PC-9 (cell line): ENCODE measurements around the gene FBXO10. TPM values are rescaled to one million over a fixed set of nuclear protein-coding genes. Genes with fewer than 3 reads are reported as not detected.

Source experiments
- BruUV-seq: library from RNA; stranded (reverse); fragments of 400-500 nt; replicated peaks from 2 replicates; lab custom pipeline; 2021; lab: Mats Ljungman, UMichigan
- CTCF ChIA-PET: fragments of 300-600 bp; sonication (Branson Sonifier 250); formaldehyde crosslinking; loops from one replicate; lab custom pipeline; 2022; ENCODE audit warnings: antibody characterized with exemption; lab: Charles Lee
- POLR2A ChIA-PET: fragments of 300-600 bp; sonication (Branson Sonifier 250); formaldehyde crosslinking; loops from one replicate; lab custom pipeline; 2022; ENCODE audit warnings: antibody characterized with exemption; ENCODE audit not compliant: unreplicated experiment; lab: Charles Lee
- DNase-seq, 2 experiments: peaks; one replicate each; pipeline versions ENCODE4 v3.0.0 to v3.0.0-alpha.2; 2015 to 2022; ENCODE audit warnings: mixed read lengths in 1 of 2
- H2AFZ ChIP-seq: fragments of 200-600 bp; sonication (generic); 2 replicates; pipeline ENCODE4 v1.8.1; 2017; ENCODE audit warnings: antibody characterized with exemption
- H3F3A ChIP-seq: fragments of 200-600 bp; sonication (generic); 2 replicates; pipeline ENCODE4 v1.8.1; 2017; ENCODE audit warnings: antibody characterized with exemption, mild to moderate bottlenecking, low read depth; ENCODE audit not compliant: insufficient read depth
- H3K27ac ChIP-seq: fragments of 200-600 bp; sonication (generic); 2 replicates; pipeline ENCODE4 v1.6.1; 2016; ENCODE audit warnings: mixed run types
- H3K27me3 ChIP-seq: fragments of 200-600 bp; sonication (generic); 2 replicates; pipeline ENCODE4 v1.6.1; 2016; ENCODE audit warnings: low read depth, mixed run types; ENCODE audit not compliant: insufficient read depth
- H3K36me3 ChIP-seq: fragments of 200-600 bp; sonication (generic); 2 replicates; pipeline ENCODE4 v1.6.1; 2016; ENCODE audit warnings: low read depth, mixed run types
- H3K4me1 ChIP-seq: fragments of 200-600 bp; sonication (generic); replicated peaks from 2 replicates; pipeline ENCODE4 v1.6.1; 2016; ENCODE audit warnings: mixed run types; ENCODE audit not compliant: insufficient read depth
- H3K4me2 ChIP-seq: fragments of 200-600 bp; sonication (generic); 2 replicates; pipeline ENCODE4 v1.6.1; 2017; ENCODE audit warnings: mixed run types
- H3K4me3 ChIP-seq: fragments of 200-600 bp; sonication (generic); 2 replicates; pipeline ENCODE4 v1.6.1; 2016; ENCODE audit warnings: mixed run types
- H3K79me2 ChIP-seq: fragments of 200-600 bp; sonication (generic); 2 replicates; pipeline ENCODE4 v1.6.1; 2017; ENCODE audit warnings: low read depth, mixed run types
- H3K9me2 ChIP-seq: fragments of 200-600 bp; sonication (generic); 2 replicates; pipeline ENCODE4 v1.8.1; 2017; ENCODE audit warnings: mild to moderate bottlenecking; ENCODE audit not compliant: insufficient read depth
- H3K9me3 ChIP-seq: fragments of 200-600 bp; sonication (generic); 2 replicates; pipeline ENCODE4 v1.8.1; 2016; ENCODE audit warnings: low read depth; ENCODE audit not compliant: insufficient read depth
- H4K20me1 ChIP-seq: fragments of 200-600 bp; sonication (generic); 2 replicates; pipeline ENCODE4 v1.8.1; 2017; ENCODE audit not compliant: insufficient read depth
- EZH2 ChIP-seq: fragments of 200-600 bp; sonication (generic); IDR thresholded peaks from 2 replicates; pipeline ENCODE4 v1.8.0; 2017; ENCODE audit warnings: antibody characterized with exemption, low read depth
- intact Hi-C: fragments of 100-400 bp; cut with micrococcal nuclease; formaldehyde crosslinking; loops from one replicate; pipeline ENCODE4 v1.10.0; 2022; ENCODE audit not compliant: unreplicated experiment
- total RNA-seq: library from RNA; stranded (reverse); gene quantifications from 2 replicates; pipeline ENCODE4 v1.2.3, GENCODE V29; 2021
- TF ChIP-seq, protein P1 (sequence below): fragments of 200-600 bp; sonication (generic); conservative IDR thresholded peaks from 2 replicates; pipeline ENCODE4 v1.6.1; 2017; ENCODE audit warnings: mixed run types, antibody characterized with exemption, mild to moderate bottlenecking, moderate library complexity

FBXO10 gene
- total RNA-seq, 1 experiment from 2014 or later, result 3.7 TPM

- no peak overlapping the region for H2AFZ ChIP-seq
- no peak overlapping the region for H3K4me3 ChIP-seq
- intact Hi-C loops, result no loop called here
- peaks cover 5% of the 10 kb centered on the region; the same call in 1 of the 2 replicates for H3K9me3 ChIP-seq
- no peaks in the 10 kb centered on the region for H3K4me1 ChIP-seq
- H3F3A ChIP-seq, result no peaks in the 10 kb centered on the region
- no peak overlapping the region for H3K4me2 ChIP-seq
- H3K79me2 ChIP-seq, result no peaks in the 10 kb centered on the region
- H3K9me2 ChIP-seq, result no peaks in the 10 kb centered on the region
- no peaks in the 10 kb centered on the region for H4K20me1 ChIP-seq
- H3K36me3 ChIP-seq, result no peaks in the 10 kb centered on the region
- ChIA-PET CTCF (no interaction called here), POLR2A (no interaction called here)
- BruUV-seq, result no TSS peak
- TF ChIP-seq EZH2, result no peak
- TF ChIP-seq, protein P1, sequence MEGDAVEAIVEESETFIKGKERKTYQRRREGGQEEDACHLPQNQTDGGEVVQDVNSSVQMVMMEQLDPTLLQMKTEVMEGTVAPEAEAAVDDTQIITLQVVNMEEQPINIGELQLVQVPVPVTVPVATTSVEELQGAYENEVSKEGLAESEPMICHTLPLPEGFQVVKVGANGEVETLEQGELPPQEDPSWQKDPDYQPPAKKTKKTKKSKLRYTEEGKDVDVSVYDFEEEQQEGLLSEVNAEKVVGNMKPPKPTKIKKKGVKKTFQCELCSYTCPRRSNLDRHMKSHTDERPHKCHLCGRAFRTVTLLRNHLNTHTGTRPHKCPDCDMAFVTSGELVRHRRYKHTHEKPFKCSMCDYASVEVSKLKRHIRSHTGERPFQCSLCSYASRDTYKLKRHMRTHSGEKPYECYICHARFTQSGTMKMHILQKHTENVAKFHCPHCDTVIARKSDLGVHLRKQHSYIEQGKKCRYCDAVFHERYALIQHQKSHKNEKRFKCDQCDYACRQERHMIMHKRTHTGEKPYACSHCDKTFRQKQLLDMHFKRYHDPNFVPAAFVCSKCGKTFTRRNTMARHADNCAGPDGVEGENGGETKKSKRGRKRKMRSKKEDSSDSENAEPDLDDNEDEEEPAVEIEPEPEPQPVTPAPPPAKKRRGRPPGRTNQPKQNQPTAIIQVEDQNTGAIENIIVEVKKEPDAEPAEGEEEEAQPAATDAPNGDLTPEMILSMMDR, result no peak
- H3K27ac ChIP-seq, result no peak overlapping the region
- DNase-seq, result no peak
- H3K27me3 ChIP-seq, result no peaks in the 10 kb centered on the region
Measured at GRCh38 chr9:37559855-37560592, 16.2 kb downstream of the FBXO10 start.

GRCh38 chr9:37559125-37559524 lies 17.1 kb downstream of the FBXO10 start:
- peaks cover under 1% of the 10 kb centered on the region; the same call in 1 of the 2 replicates for H3K9me3 ChIP-seq
- no peak overlapping the region for H3K4me3 ChIP-seq
- no peak overlapping the region for H3K27ac ChIP-seq
- intact Hi-C loops, result no loop called here
- no peak overlapping the region for H3K4me2 ChIP-seq
- ChIA-PET CTCF (no interaction called here), POLR2A (no interaction called here)
- no peaks in the 10 kb centered on the region for H4K20me1 ChIP-seq
- no peak for TF ChIP-seq EZH2
- TF ChIP-seq, protein P1, result no peak
- no peaks in the 10 kb centered on the region for H3K27me3 ChIP-seq
- no peaks in the 10 kb centered on the region for H3F3A ChIP-seq
- no TSS peak for BruUV-seq
- no peak overlapping the region for H2AFZ ChIP-seq
- H3K4me1 ChIP-seq, result no peaks in the 10 kb centered on the region
- H3K79me2 ChIP-seq, result no peaks in the 10 kb centered on the region
- no peak for DNase-seq
- H3K36me3 ChIP-seq, result no peaks in the 10 kb centered on the region
- no peaks in the 10 kb centered on the region for H3K9me2 ChIP-seq

- TF ChIP-seq EZH2, result no peak
- TF ChIP-seq, protein P1, result no peak
- no peak overlapping the region for H3K27ac ChIP-seq
- H3K36me3 ChIP-seq, result no peaks in the 10 kb centered on the region
- H3K9me3 ChIP-seq, result no peaks in the 10 kb centered on the region
- ChIA-PET CTCF (no interaction called here), POLR2A (interaction anchor here (0.6 kb wide), 1 partner anchor 62 kb away, joined by 3 read pairs; no protein-coding TSS in a partner anchor)
- H3K79me2 ChIP-seq, result no peaks in the 10 kb centered on the region
- DNase-seq, result no peak
- intact Hi-C loops, result no loop called here
- BruUV-seq, result no TSS peak
- no peaks in the 10 kb centered on the region for H4K20me1 ChIP-seq
- no peak overlapping the region for H3K4me2 ChIP-seq
- H3K4me3 ChIP-seq, result no peak overlapping the region
- no peaks in the 10 kb centered on the region for H3K9me2 ChIP-seq
- H2AFZ ChIP-seq, result no peak overlapping the region
- no peaks in the 10 kb centered on the region for H3K27me3 ChIP-seq
- no peaks in the 10 kb centered on the region for H3K4me1 ChIP-seq
- no peaks in the 10 kb centered on the region for H3F3A ChIP-seq
Measured at GRCh38 chr9:37555786-37556185, 20.4 kb downstream of the FBXO10 start.
